NCI-H187 treated with DMSO at 0.1 percent for 48 hours (cell line): Measurements from ENCODE around the gene PUM1.

Experiments
- DNase-seq: peaks from one replicate; lab custom pipeline; 2025; lab: John Stamatoyannopoulos, UW

PUM1 gene

DNA sequence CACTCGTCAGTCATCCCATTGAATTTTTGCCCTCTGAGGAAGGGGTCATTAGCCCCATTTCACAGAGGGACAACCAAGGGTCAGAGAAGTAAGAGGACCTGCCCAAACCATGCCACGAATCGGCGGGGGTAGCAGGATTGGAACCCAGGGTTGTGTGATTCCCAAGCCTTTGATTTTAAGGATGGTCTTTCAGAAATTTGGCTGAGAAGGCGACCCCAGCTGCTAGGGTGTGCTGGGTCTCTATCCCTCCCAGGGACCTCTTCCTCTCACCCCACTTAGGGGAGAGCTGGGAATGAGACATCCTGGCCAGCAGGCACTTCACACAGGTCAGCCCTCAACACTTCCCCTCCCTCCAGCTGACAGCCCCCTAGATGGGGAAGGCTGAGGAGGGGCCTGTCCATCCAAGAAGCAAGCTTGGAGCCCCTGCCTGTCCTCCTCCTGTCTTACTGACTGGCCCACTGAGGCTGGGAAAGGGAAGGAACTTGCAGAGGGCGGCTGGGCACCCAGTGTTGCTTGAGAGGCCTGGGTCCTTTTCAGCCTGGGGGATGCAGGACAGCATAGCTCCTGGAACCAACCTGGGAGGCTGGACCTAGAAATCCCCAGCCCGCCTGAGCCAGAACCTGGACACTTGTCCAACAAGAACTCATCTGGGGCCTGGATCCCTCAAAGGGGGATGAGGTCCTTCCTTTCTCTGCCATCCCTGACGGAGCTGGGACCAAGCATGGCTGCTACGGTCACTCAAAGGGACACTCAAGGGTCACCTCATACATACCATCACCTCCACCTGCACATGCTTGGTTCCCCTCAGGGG is 158.7 kb downstream of the PUM1 start:
- DNase-seq, result no peak

DNA sequence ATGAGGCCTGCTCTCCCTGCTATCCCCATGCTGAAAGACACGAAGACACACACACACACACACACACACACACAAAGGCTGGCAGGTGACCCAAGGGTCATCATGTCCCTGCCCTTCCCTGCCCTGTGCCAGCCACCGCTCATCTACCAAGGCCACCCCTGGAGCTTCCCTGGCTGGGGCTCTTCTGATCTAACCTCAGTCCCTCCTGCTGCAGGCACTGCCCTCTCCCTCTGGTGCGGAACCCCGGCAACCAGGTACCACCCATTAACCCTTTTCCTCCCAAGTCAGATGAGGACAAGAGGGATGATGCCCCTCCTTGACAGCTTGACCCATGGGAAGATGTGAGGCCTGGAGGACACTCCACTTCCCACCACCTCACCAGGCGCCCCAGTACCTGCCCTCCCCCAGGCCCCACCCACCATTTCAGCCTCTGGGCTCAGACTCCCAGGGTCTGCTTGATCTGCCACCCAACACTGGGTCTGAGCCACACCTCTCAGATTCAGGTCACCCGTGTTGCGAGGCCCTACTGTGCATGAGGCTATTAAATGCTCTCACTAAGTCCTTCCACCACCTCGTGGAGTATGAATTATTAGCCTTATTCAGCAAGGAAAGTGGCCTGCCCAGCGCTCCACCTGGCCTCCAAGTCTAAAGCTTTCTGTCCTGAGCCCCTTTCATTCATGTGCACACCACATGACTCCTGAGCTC is 159.4 kb downstream of the PUM1 start:
- no peak for DNase-seq

DNA sequence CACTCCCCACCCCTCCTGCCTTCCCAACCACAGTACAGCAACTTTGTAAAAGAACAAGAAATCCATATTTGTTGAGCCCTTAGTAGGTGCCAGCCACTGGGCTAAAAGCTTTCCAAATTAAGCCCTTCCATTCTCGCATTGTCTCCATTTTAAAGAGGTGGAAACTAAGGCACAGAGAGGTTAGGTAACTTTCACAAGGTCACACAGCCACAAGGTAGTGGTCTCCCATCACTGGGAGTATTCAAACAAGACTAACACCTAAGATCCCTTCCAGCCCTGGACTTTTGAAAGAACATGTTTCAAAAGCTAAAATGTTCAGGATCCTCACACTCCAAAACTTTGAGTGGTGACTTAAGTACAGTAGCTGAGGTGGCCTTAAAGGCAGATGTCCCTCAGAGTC is 160.1 kb downstream of the PUM1 start:
- no peak for DNase-seq

DNA sequence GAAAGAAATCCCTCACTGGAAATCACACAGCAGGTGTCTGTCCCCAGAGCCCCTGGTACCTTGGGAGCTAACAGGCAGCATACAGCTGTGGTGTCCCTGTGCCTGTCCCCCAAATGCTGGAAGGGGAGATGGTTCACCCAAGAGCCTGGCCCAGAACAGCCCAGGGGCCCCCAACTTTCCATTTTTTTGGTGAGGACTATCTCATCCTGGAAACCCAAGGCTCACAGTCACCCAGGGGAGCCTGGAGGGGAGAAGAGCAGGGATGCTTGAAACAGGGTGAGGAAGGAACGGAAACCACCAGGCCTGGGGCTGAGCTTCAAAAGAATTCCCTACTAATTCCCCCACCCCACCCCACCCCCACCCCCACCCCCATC is 160.6 kb downstream of the PUM1 start:
- no peak for DNase-seq

DNA sequence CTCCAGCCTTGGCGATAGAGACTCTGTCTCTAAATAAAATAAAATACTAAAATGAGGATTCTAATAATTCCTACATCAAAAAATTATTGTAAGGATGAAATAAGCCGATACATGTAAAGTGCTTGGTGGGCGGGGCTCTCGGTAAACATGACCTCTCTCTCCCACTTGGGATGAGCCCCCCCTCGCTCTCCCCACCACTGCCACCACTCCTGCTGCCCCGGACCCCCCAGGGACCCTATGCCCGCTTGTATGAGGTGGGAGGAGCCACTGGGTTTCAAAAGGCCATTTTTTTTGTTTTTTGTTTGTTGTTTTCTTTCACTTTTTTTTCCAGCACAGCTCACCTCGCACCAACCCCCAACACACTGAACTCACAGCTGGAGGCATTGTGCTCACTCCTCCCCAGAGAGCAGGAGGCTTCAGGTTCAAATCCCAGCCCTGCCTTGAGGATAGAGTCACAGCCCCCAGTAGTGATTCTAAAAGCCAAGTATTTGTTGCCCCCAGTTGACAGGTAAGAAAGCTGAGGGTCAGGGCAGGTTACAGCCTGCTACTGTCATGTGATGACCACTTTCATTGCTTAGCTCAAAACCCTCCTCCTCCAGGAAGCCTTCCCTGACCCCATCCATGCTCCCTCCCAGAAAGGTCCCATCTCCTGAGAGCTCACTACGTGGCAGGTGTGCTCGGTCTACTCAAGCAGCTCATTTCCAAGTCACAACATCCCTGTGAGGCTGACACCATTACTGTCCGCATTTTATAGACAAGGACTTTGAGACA is 161.1 kb downstream of the PUM1 start:
- no peak for DNase-seq

DNA sequence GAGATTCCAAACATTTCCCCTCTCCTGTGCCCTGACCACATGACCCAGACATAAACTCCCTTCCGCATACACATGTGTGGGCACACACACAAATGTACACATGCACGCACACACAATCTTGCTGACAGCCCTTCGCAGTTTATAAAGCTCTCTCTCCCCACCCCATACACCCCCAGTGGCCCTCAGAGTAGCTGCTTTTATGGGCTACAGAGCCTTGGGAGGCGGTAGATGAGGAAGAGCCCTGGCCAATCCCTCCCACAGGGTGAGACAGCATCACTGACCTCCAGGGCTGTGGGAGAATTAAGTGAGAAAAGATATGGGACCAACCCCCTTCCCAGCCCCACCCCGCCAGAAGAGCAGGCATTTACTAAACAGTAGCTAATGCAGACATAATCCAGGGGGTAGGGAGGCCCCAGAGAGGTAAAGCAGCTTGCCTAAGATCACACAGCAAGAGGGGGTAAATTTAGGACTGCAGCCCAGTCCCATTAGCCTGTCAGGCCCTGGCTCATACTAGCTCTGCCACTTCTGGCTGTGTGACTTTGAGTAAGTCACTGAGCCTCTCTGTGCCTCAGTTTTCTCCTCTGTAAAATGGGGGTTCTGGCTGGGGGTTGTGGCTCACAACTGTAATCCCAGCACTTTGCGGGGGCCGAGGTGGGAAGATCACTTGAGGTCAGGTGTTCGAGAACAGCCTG is 162.0 kb downstream of the PUM1 start:
- DNase-seq, result no peak

DNA sequence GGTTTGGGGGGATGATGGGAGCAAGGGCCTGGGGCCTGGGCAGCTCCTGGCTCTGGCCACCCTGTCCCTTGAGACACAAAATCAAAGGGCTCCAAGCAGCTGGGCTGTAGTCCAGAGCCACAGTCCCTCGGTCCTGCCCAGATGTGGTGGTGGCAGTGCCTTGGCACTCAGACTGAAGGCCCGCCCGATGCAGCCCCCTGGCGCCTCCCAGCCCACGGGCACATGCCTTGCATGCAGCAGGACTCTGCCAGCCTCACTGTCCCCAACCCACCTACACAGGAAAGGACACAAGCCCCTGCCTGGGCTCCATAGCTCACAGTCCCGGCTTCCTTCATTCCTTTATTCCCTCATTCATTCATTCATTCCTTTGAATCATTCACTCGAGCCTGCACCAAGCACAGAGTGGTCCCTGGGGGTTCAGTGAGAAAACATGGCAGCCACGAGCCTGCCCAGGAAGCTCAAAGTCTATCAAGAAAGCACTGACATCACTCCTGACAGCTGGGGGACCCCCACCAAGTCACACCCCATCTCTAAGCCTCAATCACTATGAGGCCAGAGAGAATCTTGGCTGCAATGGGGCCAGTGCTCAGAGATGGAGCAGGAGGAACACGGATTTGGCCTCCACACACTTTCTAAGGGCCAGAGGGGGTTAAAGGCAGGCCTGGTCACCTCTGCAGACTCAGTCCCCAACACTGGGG is 162.8 kb downstream of the PUM1 start:
- DNase-seq, result no peak

DNA sequence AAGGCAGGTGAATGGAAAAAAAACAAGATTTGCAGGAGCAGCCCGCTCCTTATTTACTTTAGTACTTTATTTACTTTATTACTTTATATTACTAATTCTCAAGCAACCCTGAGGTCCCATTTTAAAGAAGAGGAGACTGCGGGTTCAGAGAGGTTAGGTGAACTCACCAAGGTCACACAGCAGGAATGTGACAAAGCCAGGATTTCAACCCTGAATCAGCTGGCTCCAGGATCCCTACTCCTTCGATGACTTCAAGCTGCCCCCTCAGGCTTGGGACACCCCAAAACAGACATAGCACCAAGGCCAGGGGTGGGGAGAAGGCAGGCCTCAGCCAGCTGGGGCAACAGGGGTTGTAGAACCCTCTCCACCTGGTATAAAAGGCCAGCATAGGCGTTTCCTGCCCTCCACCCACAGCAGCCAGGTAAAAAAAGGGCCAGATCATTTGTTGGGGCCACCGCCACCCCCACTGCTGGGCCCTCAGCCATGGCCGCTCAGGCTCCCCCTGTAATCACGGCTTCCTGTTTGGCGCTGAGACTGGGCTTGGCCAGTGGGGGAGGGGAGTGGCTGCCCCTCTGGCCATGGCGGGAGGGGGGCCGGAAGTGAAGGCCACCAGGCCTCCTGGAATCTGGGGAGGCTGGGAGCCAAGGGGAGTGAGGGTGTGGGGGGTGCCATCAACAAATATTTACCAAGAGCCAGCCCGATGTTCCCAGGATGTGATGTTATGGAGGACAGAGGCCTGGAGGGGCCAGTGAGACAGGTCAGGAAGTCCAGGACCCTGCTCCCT is 163.5 kb downstream of the PUM1 start:
- no peak for DNase-seq

DNA sequence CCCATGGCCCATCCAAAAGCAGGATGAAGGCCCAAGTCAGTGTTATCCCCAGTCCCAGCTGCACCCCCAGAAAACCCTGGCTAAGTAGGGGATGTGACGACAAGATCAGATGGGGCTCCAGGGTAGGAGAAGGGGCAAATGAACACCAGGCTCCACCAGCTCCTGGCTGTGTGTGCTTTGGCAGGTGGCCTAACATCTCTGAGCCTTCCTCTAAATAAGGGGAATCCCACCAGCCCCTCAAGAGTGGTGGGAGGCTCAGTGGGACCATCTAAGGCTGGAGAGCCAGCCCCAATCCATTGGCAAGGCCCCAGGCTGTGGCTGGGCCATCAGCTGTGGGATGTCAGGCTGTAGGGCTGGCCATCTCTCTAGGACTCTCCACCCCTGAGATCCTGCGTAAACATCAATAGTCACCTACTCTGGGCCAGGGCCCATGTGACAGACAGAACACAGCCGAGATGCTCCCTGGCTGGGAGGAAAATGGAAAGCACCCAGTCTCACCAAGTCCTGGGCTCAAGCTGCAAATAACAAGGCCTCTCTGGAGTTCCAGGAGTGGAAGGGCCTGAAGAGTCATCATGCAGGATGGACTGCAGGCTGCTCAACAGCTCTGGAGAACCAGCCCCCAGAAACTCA is 164.5 kb downstream of the PUM1 start:
- DNase-seq, result no peak

DNA sequence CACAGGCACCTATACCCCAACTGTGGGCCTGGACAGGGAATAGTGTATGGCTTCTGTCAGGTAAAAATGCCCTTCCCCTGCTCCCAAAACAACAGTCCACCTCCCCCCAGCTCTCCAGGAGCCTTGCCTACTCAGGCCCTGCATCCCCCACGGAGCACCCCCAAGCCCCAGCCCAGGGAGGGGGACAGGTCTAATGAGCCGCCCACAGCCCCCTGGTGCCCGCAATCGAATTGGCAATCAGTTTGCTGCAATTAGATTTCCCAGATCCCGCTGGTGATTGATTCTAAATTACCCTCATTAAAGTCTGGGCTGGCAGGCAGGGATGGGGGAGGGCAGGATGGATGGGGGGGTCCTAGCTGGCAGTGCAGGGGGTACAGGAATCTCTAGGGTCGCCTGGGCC is 165.0 kb downstream of the PUM1 start:
- no peak for DNase-seq

DNA sequence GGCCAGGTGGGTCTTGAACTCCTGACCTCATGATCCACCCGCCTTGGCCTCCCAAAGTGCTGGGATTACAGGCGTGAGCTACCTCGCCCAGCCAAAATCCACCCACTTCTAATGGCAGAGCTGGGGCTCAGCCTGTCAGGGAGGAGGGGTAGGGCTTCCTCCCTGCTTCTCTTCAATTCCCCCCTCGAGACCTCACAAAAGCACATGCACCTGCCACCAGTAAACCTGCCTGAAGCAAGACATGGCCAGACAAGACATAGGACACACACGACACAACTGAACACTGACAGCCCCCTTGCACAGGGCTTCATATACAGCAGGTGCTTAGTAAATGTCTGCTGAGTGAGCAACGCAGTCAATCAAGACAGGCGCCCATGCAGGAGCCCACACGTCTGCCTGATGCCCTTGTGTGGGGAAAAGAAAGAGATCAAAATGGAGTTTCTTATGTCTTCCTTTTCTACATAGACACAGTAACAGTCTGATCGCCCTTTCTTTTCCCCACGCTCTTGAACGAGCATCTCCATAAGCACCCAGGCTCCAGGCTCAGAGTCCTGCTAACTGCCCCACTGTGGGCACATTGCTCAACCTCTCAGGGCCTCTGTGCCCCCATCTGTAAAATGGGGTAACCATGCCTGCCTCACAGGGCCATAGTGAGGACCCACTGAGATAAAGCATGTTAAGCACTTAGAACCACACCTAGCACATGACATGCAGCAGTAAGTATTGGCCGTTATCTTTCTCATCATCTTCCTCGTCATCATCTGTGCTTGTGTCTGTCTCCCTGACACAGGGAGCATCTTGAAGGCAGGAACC is 165.7 kb downstream of the PUM1 start:
- no peak for DNase-seq

DNA sequence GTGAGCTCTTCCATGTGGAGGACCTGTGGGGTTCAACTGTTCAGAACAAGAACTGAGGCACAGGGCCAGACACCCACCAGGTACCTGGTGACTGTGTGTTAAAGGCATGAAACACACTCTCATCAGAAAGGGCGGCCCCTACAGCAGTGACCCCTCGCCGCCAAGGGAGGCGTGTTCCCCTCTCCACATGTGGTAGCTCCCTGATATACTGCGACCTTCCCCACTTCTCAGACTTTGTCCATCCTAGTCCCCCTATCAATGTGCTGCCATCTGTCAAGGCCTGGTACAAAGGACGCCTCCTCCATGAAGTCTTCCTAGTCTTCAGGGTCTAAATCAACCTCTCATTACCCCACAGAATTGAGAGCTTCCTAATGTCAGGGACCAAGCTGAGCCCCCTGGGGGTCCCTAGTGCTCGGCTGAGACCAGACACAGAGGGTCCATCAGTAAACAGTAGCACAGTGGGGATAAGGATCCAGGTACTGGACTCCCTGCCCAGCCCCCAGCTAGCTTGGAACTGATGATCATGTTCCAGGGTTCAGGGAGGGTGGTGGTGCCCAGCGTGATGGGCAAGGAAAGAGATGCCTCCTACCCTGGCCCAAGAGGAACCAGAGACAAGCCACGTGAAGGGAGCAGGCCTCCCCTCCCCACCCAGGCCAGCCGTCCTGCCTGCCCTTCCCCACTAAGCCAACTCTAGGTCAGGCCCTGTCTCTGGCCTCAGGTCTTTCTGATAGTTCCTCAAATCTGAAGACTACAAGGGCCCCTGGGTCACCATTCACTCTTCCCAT is 167.3 kb downstream of the PUM1 start:
- no peak for DNase-seq

DNA sequence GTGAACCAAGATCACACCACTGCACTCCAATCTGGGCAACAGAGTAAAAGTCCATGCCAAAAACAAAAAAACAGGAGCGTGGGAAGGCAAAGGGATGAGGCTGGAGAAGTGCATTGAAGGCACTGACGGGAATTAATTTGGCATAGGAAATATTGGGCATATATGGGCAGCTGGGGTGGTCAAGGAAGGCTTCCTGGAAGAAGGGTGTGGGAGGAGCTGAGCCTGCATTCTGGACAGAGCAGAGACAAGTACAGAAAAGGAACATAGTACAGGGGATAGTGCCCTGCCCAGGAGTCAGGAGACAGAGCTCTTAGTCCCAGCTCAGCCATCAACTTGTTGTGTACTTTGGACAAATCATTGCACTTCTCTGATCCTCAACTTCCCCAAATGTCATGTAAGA is 168.6 kb downstream of the PUM1 start:
- DNase-seq, result no peak

DNA sequence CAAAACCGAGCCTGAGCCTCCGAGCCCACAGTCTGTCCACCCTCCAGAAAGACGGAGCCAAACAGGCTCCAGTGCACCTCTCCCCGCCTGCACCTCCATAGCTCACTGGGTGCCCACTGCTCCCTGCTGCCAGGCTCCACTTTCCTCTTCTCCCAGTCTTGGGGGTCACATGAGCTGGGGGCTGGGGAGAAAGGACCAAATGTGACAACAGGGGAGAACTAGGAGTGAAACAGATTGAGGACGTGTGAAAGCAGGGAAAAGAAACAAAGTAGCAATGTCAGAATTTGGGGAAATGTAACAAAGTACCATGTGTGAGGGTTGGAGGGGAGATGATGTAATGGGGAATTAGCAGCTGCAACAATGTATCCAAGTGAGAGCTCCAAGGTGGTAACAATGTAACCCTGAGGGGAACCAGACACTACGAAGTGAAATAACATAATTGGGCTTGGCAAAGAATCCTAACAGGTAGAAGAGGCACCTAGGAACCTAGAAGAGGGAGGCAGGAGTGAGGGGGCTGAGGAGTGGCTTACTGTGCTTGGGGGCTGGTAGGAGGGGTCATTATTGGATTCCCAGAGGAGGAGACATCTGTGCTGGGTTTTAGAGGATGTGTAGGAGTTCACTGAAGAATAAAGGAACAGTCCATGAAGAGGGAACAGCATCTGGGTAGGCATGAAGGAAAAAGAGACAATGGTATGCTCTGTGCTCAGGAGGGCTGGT is 169.4 kb downstream of the PUM1 start:
- no peak for DNase-seq

DNA sequence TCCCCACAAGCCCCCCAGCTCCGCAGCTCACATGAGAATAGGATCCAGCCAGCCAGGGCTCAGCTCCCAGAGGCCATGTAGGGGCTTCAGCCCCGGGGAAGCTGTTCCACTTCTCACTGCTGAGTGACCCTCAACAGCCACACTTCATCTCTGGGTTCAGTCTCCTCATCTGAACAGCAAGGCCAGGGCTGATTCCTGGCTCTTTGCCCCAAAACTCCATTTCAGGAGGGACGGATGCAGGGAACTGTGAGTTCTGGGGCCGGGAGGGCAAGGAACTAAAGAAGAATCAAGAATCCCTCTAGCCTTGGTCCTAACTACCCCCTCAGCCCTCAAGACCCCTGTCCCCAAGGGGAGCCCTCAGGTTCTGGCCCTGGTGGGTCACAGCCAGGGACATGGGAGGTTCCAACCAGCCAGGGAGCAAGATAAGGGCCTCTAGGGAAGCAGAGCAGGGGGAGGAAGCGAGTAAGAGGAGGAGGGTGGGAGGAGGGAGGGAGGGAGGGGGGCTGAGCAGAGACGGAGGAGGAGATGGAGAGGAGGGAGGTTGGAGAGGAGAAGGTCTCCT is 170.1 kb downstream of the PUM1 start:
- DNase-seq, result no peak

DNA sequence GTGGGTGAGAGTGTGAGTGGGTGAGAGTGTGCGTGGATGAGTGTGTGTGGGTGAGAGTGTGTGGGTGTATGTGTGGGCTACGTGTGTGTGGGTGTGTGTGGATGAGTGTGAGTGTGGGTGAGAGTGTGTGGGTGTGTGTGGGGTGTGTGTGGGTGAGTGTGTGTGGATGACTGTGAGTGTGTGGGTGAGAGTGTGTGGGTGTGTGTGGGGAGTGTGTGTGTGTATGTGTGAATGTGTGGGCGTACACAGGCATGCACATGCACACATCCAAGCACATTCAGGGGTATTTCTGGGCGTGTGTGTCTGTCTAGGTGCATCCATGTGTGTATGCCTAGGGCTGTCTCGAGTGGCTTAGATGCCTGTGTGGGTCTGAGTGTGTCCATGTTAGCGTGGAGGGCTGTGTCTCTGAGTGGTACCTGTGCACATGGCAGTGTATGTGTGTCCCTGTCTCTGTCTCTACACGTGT is 171.0 kb downstream of the PUM1 start:
- DNase-seq, result no peak

DNA sequence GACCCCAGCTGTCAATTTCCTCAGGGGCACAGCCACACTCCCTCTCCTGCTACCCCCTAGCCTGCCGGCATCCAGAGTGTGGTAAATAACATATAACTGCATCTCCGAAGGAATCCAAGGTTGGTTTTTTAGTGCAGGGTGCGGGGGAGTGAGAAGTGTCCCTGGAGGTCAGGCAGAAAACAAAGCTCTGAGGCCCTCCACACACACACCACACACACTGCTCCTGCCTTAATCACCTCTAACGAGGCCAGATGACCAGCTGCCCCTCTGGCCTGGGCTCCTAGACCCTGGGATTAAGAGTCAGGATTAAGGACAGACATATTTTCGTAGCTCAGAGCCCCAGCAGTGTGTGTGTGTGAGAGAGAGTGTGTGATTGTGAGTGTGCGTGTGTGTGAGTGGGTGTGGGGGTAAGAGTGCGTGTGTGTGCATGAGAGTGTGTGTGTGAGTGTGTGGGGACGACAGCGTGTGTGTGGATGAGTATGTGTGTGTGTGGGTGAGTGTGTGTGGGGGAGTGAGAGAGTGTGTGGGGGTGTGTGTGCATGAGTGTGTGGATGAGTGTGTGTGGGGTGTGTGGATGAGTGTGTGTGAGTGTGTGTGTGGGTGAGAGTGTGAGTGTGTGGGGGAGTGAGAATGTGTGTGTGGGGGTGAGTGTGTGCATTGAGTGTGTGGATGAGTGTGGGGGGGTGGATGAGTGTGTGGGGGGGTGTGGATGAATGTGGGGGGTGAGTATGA is 171.6 kb downstream of the PUM1 start:
- no peak for DNase-seq
